ENCODE measurements around the gene ATRAID.

Gene ATRAID

DNA sequence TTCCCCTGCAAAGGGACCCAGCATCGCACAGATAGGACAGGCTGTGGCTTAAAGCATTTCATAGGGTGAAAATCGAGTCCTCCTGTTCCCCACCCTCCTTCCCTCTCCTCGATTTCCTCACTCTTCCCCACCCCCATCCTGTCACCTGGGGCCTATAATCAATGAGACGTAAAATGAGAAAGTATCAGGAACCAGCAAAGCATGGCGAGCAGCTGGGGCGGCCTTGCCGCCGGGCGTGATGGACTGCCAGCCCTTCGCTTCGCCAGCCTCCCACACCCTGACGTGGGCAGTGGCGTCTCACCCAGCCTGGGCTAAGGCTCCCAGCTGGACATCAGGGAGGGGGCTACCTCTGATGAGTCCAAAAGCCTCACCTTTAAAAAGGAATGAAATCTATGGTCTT lies 39.9 kb downstream of the ATRAID start:
- DNase-seq = no peak

DNA sequence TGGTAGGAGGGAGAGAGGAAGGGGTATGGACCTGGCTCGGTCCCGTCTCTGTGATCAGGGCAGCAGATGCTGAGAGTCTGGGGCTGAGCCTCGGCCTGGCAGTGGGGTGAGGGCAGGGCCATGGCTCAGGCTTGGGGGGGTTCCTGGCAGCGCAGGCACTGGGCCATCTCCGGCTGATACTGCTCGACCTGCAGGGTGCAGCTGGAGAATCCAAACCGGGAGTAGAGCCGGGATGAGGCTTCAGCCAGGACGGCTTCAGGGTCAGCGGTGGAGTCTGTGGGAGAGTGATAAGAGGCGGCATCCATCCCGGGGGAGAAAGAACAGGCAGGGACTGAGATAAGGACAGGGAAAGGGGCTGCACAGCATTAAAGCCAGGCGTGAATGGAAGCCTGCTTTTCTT lies 43.3 kb downstream of the ATRAID start:
- no peak for DNase-seq

DNA sequence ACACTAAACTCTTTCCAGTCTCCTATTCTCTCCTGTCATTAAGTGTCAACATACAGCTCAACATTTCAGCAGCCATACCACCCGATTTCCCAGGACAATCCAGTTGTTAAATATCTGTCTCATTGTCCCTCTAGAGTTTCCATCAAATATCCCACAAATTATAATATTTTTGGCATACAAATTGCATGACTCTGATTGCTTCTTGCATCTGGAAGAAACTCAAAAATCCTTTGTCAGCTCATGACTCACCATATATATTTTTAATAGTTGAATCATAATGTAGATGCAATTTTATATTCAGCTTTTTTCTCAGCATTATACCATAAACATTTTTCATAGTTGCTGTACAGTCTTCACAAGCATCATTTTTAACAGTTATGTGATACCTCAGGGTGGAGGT lies 43.8 kb downstream of the ATRAID start:
- no peak for DNase-seq

DNA sequence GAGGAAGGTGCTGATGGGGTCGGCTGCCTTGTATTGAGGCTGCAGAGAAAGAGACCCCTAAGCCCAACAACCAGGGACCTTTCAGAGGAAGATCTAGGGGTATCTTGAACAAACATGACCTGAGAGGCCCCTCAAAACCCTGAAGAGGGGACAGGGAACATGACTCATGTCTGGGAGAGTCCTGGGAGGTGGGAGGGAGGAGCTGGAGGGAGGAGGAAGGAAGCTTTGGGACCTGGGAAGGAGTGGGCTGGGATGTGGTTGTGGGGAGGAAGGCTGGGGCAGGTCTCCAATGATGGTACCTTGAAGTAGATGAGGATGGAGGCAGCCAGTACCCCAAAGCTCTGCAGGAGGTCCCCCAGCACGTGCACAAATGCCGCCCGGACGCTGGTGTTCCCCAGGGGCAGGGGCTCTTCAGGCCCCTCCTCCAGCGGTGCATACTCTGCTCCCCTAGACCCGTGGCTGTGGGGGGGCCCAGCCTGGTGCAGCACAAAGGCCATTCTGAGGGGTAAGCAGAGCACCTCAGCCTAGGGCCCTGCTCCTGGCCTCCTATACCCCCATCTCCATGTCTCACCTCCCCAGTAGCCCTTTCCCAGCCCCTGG lies 45.1 kb downstream of the ATRAID start:
- no peak for DNase-seq

DNA sequence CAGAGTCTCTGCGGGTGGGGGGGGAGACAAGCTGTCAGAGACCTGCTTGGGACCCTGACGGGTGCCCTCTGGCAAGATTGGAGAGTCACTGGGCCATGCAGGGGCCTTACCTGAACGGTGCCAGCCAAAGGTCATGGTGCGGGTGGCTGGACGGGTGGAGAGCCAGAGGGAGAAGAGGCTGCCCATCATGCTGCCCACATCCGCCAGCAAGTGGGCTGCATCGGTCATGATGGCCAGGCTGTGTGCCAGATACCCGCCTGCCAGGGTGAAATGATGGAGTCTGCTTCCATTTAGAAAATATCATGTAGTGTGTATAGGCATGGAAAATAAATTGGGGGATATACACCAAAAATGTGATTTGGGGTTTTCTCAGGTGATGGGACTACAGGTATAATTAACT lies 46.2 kb downstream of the ATRAID start:
- no peak for DNase-seq

DNA sequence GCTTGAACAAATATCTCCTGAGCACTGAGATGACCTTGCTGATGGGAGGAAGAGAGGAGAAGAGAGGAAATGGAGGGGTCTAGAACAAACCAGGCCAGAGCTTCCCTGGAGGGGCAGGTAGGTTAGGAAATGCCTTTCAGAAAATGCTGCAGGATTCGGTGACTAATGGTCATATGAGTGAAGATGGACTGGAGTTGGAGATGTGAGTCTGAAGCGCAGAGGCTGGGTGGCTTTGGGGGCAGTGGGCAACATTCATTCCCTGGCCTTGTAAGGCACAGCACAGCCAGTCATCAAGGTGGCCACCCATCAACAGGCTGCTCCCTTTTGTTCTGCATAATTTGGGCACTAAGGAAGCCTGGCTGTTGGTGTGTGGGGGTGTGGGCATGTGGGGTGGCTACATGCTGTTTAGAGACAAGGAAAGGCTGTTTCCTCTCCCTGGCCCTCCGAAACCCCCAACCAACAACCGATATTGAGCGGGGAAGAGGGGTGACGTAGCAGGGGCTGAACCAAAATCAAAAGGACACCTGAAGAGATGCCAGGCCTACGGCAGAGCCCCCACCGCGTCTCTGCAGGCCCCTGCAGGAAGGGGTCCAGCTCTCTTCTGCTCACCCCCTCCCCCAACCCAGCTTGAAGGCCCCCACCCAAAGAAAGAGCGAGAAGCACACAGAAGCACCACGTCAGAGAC lies 49.5 kb downstream of the ATRAID start:
- no peak for DNase-seq

- DNase-seq = no peak
These were observed 50.1 kb downstream of the ATRAID start for GRCh38 chr2:27261926-27262298.

DNA sequence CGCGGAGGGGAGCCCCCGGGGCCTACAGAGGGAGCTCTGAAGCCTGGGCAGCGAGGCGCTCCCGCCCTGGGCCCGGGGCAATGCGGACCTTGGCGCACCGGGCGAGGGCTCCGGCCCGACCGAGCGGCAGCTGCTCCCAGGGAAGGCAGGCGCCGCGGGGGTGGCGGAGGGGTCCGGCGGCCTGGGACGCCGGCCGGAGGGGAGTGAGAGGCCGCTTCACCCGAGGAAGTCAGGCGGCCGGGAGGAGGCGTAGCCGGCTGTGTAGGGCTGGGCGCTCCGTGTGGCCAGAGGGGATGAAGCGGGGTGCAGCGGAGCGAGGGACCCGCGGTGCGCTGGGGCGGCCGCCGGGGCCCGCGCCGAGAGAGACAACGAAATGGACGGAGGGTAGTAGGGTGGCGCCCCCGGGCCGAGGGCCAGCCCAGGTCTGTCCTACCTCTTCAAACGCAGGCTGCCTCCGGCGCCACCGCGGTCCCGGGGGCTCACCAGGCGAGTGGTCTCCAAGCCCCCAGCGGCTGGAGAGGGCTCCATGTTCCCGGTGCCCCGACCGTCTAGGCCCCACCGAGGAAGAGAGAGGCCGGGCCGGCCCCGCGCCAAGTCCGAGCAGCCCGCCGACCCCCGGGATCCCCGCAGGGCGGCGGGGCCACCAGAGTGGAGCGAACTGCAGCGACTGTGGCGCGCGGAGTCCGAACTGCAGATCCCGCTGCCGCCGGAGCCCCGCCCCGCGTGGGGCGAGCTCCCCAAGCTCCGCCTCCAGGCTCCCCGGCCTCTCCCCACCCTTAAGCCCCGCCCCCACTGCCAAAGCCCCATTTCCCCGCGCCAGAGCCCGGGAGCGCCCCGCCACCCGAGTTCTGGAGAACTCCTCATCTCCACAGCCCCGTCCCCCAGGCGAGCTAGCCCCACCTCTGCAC lies 50.8 kb downstream of the ATRAID start, which contains the start of gene SLC30A3:
SLC30A3 (minus strand) TSS at position 669 of the 908 bp plus-strand sequence; CDS start at position 528, 141 bp downstream.
- DNase-seq = no peak

DNA sequence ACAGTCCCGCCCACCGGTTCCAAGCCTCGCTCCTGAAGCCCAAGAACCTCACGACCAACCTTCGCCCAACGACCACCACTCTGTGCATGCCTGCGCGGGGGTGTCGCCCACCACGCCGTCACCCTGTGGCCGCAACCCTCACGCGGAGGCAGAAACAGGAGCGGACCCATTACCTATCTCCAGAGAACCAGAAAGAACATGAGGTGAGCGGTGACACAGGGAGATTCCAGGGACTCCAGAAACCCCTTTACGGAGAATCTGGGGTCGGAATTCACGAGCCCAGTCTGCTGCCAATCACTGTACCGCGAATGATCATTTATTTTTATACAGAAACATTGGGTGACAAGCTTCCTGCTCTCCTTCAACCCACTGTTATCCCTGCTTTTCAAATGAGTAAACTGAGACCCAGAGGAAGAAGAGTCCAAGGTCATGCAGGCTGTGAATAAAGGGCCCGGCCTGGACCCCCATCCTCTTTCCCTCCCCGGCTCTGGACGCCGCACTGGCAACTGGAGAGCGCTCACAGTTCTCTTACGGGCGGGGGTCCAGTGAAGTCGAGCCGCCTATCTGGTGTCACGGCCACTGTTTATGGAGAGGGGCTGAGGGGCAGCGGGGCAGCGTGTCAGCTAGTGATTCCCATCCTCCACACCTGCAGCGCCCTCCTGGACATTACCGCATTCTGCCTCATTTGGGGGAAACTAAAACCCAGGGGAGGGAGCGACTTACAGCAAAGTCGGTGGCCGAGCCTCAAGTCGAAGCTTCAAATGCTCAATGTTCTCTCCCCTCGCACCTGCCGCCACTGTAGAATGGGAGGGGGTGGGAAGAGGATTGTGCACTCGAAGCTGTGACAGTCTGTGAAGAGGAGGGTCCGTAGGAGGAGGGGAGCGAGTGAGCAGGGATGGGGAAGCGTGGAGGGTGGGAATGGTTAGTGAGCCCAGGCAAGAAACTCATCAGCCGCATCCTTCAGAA lies 51.7 kb downstream of the ATRAID start:
- no peak for DNase-seq

- DNase-seq = no peak
These were observed 52.5 kb downstream of the ATRAID start for GRCh38 chr2:27264253-27264752.

GRCh38 chr2:27264753-27265535 lies 53.1 kb downstream of the ATRAID start:
- DNase-seq = no peak

GRCh38 chr2:27265536-27265870 lies 53.7 kb downstream of the ATRAID start:
- no peak for DNase-seq
